Measurements from ENCODE around the gene OLFML2B.
A peak's percentile ranks its signal among the peaks of the same experiment; 100 is the strongest.

OLFML2B gene

DNA sequence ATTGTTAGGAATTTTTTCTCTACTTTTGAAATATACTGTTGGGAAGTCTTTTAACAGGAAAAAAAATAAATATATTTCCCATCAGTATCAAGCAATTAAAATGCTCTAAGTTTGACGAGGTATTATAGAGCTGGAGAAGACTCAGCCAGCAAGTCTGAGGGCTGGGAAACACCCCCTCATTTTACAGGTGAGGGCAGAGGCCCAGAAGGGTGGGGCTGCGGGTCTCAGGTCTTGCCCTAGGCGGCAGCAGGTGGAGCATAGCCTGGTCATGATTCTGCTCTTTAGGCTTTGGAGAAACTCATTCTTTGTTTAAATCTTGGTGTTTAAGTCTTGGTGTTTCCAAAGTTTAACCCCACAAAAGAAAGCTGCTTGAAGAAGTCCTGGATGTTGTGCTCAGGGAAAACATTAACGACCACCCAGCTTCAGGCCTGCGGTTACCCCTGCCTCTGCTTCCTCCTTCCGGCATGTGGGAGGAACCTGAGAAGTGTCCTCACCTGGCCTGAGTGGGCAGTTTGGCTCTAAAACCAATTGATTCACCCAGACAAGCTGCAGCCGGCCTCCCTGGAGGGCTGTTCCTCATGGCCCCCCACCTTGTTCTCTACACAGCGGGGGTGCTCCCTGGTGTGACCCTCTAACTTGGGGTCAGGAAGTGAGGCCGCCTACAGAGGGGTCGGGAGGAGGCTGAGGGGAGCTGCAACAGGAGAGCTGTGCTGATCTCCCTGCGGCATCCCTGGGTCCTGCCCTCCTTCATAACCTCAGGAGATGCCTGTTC is 41.7 kb downstream of the OLFML2B start:
- FAIRE-seq, result no peak
- no peak for DNase-seq (ENCODE audit: low spot score)

DNA sequence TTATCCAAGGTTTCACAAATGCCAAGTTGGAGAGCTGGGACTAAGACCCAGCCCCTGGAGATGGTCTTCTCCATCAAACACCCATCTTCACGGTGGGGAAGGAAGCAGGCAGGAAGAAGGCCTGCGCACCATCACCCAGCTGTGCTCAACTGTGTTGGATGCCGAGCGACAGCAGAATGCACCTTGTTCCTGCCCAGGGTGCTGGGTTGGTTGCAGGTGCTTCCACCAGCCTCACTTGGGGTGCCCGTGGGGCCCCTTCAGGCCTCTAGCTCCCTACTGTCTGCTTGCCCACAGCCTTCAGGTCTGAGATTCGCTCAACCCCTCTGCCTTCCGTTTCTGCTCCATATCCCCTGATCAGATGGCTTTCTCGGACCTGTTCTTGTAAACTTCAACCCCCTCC is 42.5 kb downstream of the OLFML2B start:
- FAIRE-seq (no peak), DNase-seq (ENCODE audit: low spot score) (no peak)

DNA sequence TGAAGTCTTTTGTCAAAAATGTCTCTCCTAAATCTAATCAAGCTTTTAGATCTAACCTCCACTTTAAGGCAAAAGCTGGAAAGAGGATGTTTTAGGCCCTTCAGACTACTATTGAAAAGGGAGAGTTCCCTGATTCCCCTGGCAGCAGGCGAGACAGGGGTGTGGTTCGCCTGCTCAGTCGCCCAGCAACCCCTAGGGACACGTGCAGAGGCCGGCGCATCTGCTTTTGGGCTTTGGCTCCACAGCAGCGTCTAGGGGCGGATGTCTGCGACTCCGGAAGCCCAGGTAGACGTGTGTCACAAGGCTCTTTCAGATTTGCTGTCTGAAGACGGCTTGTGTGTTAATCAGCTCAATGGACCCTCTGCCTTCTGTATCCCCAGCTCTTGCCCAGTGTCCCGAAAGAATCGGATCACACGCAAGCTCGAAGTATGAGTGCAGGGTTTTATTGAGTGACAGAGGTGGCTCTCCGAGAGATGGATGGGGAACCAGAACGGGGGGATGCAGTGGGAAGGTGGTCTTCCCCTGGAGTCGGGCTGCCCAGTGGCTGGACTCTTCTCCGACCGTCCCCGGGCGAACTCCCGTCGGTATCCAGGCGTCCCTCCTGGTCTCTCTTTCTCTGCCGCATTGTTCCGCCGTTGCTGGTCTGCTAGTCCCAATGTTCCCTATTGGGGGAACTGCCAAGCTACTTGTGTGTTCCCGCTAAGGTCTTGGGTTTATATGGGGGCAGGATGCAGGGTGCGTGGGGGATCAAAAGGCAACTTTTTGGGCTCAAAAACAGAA is 45.5 kb downstream of the OLFML2B start:
- DNase-seq (ENCODE audit: low spot score) (no peak), FAIRE-seq (no peak)

DNA sequence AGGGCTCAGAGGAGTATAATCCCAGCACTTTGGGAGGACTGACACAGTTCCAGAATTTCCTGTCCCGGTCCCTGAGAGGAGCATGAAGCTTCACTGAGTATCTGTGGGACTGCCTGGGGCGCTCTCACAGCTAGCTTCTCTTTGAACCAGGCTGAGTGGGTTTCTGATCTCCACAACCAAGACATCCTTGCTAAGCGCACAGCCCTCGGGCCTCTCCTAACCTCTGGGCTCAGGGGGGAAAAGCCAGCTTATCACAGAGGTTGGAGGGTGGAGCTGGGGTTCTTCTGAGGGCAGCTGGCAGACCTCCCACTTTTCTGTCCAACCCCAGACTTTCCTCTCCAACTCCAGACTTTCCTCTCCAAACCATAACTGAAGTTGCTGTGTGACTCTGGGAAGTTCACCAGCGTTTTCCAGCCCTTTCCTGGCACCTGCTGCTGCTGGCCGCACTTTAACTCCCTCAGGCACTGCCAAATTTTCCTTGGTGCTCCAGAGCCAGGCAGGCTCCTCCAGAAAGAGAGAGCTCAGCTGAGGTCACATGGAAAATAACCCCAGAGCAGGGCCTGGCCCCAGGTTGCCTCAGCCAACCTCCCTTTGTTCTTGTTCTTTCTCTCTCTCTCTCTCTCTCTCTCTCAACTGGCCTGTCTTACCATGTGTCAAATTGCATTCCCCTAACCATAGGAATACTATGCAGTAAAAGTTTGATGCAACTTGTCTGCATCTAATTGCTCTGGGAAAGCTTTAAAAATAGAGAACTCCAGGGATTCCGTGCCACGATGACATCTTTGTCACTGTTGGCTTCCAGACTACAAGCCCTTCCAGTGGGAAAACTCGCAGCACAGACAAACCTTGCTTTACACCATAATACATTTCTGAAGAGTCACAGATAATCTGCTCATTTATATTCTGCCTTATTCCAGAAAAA is 49.5 kb downstream of the OLFML2B start:
- DNase-seq (ENCODE audit: low spot score) (no peak), FAIRE-seq (no peak)

DNA sequence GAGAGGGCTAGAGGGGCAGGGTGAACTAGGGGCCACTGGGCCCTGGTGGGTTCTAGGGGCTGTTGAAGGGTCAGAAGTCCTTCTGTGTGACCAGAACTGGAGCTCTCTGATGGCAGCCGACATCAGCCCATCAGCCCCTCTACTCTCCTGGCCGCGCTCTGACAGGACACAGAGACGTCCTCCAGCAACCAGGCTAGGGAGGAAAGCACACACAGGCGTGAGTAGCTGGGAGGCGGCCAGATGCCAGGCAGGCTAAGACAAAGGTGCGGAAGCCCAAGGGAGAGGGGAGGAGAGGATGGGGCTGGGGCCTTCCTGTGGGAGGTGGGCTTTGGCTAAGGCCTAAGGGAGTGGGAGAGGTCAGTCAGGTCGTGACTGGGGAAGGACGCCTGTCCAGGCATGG is 50.8 kb downstream of the OLFML2B start:
- DNase-seq (ENCODE audit: low spot score) (no peak), FAIRE-seq (peak; percentile 48)

DNA sequence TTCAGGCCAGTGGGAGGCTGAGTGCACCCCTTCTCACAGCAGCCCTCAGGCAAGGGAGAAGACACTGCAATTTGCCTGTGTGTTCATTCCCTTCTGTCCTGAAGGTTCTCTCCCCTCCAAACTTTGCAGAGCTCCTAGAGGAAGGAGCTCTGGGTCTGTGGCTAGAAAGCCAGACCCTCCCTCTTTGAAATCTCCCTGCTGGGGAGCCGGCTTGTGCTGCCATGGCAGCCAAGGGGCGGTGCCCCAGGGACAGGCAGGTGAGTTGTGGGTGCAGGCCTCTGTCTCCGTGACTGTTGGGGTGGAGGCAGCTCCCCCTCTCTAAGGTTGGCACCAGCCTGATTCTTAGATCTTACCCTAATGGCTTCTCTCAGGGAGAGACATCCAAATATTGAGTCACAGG is 53.0 kb downstream of the OLFML2B start:
- FAIRE-seq (no peak), DNase-seq (ENCODE audit: low spot score) (no peak)

DNA sequence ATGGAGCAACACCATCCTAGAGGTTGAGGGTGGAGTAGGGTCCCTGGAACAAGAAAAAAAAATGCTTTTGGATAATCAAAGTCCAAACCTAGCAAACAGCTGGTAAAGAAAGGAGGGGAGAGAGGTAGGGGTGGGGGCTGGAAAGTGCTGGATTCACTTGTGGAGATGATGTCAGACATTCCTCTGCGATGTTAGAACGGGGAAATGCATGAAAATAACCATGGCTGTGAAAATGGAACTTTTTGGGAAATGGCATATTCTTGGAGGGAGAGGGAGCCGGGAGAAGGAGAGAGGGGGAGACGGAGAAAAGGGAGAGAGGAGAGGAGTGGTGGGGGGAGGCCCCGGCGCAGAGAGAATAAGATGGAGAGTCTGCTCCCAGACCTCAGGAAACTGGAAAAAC is 53.6 kb downstream of the OLFML2B start:
- FAIRE-seq (no peak), DNase-seq (ENCODE audit: low spot score) (no peak)

DNA sequence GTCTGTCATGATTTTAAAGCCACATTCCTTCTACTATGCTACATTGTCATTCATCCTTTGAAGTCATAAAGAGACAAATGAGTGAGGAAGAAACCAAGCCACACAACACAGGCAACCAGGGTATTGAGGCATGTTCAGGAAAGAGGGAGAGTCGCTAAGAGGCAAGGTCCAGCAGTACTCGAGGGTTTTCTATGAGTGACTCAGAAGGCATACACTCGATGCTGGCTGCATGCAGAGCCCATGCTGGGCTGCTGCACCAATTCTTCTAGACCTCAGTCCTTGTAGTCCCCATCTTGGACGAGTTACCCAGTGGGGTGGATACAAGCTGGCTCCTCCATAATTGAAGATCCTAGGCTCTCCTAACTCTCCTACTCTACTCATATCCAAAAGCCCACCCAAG is 57.6 kb downstream of the OLFML2B start:
- DNase-seq (ENCODE audit: low spot score) (no peak), FAIRE-seq (no peak)

DNA sequence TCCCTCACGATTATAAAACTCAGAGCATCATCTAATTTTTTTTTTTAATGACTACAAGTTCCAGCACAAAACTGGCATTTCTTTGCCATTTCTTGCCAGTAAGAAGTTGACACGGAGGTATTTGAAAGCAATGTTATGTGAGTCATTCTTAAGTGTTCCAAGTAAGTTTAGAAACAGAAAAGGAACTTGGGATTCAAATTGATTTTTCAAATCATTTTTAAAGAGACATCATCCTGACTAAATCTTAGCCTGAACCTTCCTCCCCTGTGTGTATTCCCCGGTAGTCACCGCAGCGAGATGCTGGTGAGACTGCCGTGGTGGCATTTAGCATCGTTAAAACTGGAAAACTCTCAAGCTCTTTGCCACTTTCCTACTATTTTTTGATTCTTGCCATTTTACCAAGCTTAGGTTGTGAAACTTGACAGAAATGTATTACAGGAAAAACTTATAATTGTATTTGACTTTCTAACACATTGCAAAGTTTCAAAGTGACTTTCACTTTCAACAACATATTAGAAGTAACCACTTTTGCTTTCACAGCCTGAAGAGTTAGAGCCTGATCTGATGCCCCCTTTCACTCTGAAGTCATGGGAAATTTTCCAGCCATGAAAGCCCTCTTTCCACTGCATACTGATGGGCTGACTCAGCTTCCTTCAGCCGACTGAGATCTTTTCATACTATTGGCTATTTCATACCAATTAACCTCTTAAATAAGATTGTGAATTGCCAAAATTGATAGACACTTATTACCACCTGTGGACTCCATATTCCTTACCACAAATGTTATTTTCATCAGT is 61.4 kb downstream of the OLFML2B start:
- DNase-seq (ENCODE audit: low spot score) (peak; percentile 66), FAIRE-seq (no peak)

DNA sequence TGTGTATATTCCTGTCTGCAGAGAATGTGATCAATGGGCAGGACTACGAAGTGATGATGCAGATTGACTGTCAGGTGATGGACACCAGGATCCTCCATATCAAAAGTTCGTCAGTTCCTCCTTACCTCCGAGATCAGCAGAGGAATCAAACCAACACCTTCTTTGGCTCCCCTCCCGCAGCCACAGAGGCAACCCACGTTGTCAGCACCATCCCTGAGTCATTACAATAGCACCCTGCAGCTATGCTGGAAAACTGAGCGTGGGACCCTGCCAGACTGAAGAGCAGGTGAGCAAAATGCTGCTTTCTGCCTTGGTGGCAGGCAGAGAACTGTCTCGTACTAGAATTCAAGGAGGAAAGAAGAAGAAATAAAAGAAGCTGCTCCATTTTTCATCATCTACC is 65.2 kb downstream of the OLFML2B start:
- DNase-seq (ENCODE audit: low spot score) (peak; percentile 20), FAIRE-seq (no peak)

DNA sequence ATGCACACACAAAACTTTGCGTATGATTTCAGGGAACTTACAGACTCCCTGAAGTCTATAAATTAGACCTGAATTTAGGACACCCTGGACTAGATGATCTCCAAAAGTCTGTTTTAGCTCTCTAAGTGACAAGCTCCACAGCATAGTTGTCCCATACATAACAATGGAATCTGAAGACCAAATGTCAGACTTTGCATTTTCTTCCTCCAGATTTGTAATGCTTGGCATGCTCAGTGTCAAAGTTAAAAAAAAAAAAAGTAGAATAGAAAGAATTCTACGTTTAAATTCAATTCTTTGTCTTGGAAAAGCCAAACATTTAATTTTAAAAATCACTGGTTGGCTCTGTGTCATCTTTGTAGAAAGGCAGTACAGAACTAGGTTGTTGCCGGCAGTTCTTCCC is 66.7 kb downstream of the OLFML2B start:
- DNase-seq (ENCODE audit: low spot score), result no peak
- FAIRE-seq, result no peak

DNA sequence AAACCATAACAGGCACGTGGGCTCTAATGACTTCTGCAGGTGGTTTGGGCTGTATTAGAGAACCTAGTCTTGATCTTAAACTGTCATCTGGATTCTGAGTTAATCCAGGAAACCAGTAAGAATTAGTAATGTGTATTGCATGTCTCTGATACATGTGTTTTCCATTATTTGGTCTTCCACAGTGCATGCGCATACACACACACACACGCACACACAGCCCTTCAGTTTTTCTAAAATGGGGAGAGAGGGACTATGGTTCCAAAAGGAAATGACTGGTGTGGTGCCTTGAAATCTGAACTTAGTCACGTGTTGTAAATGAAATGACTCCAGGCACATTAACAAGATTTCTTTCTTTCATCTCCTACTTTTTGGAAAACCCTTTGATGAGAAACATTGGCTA is 67.6 kb downstream of the OLFML2B start:
- DNase-seq (ENCODE audit: low spot score) (no peak), FAIRE-seq (no peak)

DNA sequence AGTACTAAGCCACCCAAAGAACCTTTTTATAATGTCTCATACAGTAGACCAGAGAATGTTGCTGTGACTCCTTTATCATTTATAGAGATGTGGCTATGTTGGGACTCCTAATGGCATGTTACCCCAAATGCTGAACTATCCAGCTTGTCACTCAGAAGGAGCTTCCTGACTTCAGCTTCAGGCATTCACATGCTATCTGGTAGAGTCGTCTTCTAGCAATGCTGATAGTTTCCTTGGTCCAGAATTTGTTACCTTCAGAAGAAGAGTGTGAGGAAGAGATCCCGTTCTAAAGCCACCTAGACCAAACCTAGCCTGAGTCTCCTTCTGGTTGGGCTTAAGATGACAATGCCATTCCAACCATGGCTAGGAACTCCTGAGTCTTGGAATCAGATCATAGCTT is 68.1 kb downstream of the OLFML2B start:
- no peak for FAIRE-seq

DNA sequence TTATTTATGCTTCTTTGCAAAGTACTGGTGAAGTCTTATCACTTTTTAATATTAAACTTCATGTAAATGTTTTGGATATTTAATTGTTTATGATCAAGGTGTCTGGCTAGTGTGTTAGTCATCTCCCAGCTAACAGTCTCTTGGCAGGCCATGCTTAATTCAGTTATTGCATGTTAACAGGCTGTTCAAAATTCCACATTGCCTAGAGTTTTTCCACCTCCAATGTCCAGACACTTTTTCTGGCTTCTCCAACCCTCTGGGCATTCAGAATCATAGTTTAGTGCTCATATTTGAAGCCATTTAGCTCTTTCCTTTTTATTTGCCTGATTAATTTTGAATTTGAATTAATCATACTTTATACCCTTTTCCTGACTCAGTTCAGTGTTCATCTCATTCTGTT is 69.2 kb downstream of the OLFML2B start:
- FAIRE-seq (no peak), DNase-seq (ENCODE audit: low spot score) (no peak)

More for the DNA sequence above, 68.1 kb downstream of the OLFML2B start:
- DNase-seq (ENCODE audit: low spot score), result no peak

DNA sequence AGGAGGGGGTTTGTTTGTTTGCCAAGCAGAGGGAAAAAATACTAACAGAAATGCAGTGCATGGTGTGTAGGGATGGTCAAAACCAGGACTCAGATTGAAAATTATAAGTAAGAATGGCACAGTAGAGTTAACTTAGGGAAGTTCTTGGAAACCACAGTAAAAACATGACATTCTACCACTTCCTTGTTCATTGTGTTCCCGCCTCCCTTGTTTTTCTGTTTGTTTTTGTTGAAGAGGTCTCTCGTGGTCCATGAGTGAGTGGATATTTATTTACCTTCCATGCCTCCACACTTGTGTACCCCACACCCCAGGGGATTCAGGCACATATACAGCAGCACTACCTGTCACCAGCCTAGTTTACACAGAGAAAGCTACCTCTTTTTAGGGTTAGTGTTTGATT is 69.6 kb downstream of the OLFML2B start:
- DNase-seq (ENCODE audit: low spot score) (no peak), FAIRE-seq (no peak)

DNA sequence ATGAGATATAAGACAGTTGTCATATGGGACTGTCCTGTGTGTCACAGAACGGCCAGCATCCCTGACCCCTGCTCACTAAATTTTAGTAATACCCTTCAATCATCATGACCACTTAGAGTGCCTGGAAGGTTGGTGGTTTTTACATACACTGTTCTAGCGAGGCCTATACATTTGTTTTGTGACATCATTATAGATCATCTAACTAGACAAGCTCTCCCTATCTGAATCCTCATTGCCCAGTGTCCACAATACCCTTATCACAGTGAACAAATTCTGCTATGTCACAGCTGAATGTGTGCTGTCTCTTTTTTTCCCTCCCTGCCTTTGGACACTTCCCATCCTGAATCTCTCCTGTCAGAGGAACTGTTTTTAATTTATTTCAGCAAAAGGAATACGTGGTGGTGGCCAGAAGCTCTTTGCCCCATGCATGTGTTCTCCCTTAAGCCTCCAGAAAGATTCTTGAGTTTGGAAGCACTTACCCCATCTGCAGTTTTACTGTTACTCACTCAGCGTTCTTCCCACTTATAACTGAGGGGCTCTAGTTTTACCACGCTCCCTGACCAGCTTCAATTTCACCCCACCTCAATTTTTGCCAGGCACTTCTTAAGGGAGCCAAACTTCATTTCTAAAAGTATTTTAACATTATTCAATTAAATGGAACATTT is 70.3 kb downstream of the OLFML2B start:
- no peak for DNase-seq (ENCODE audit: low spot score)
- no peak for FAIRE-seq

DNA sequence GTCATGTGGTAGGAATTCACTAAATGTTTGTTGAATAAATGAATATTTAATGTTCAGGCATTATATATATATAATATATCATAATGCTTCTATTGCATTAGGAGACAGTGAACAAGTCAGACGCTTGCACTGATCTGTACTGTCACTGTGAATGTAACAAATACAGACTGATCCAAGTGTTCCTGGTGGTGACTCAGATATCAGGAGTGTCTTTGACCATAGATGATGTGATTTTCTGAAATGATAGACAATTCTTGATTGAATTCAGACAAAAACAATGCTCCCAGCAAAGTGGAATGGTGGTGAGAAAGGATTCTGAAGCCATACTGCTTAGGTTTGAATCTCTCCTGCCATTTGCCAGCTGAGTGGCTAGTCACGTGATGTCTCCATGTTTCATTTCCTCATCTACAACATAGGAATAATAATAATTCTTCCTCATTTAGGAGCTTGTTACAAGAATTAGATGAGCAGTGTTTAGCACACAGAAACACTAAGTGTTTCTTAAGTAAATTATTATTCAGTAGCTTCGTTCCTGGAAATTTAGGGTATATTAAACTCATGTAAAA is 71.0 kb downstream of the OLFML2B start:
- no peak for DNase-seq (ENCODE audit: low spot score)
- FAIRE-seq, result no peak

DNA sequence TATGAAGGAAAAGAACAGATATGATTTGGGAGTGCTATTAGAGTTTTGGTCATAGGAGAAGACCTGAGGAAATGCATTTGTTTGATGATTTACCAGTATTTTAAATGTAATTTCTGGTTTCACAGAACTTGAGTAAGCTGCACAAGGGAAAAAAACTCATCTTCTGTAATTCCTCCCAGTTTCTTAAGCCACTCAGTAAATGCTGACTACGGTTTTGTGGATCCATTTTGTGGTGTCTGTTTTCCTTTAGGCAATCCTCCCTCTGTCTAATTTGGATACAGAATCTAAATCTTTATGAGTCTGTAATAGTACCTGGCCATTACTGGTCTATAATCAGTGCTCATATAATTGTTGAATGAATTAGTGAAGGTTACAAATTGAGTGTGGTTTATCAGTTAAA is 72.0 kb downstream of the OLFML2B start:
- DNase-seq (ENCODE audit: low spot score) (no peak), FAIRE-seq (no peak)

DNA sequence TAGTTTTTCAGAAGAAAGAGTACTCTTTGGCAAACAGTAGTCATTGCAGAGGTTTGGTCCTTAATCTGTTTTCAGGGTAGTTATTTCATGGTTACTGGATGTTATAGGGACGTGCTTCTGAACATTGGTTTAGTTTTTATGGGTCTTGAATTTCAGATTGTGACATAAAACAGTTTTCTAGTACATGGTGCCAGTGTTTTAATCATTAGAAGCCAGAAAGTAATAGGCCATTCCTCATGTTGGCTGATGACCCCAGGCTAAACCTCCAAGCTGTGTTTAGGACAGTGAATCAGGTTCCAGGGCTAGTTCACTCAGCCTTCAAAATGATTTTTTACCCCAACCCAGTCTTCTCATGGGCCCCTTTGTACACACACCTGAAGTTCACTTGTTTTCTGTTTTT is 73.3 kb downstream of the OLFML2B start:
- FAIRE-seq (no peak), DNase-seq (ENCODE audit: low spot score) (no peak)

DNA sequence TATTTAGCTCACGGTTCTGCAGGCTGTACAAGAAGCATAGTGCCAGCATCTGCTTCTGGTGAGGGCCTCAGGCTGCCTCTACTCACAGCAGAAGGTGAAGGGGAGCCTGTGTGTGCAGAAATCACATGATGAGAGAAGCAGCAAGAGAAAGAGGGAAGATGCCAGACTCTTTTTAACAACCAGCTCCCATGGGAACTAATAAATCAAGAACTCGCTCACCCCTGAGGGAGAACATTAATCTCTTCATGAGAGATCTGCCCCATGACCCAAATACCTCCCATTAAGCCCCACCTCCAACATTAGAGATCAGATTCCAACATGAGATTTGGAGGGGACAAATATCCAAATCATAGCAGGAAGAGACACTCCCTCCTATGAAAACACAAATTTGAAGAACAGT is 74.1 kb downstream of the OLFML2B start:
- no peak for FAIRE-seq

More for the DNA sequence above, 74.1 kb downstream of the OLFML2B start:
- no peak for DNase-seq (ENCODE audit: low spot score)

Data from urothelium cell line (cell line).